ENCODE measurements around the gene OLFML2B.
"Not testable (repeated sequence)": the region's sequence is repeated elsewhere in the genome, so short reads cannot be mapped to it uniquely, and the experiment has no call there.

Gene OLFML2B

DNA sequence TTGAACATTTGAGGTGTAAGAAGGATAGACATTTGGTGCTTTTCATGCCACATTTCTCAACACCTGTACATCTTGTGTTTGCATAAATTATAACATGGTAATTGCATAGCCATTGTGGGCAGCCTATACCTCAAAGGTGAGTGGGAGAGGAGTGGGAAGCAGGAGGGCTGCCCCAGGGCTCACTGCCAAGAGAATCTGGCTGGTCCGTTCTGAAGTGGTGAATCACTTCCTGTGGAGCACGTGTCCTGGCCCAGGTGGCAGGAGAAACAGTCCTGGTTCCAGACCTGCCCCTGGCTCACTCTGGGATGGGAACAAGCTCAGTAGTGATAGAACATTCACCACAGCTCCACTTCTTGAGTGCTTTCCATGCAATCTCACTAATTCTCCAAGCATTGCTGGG, 11.6 kb upstream of the OLFML2B start:
- DNase-seq (ENCODE audit: low read depth in 2 of 2): no peak

DNA sequence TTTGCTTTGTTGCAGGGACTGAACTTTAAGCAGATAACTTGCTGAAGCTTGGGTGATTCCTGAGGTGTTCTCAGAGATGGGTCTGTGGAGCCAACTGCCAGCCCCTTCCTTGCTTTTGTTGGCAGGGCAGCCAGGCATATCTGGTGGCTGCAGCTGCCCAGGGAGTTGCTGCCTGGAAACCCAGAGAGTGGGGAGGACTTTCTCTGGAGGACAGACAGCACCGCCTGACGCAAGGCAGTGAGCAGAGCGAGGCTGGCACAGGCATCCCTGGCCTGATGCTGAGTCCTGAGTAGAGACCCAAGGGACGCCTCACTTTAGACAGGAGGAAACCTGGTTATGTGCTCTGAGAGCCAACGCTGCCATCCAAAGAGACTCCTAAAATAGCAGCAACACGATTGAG, 9.8 kb upstream of the OLFML2B start:
- no peak for DNase-seq (ENCODE audit: low read depth in 2 of 2)

DNA sequence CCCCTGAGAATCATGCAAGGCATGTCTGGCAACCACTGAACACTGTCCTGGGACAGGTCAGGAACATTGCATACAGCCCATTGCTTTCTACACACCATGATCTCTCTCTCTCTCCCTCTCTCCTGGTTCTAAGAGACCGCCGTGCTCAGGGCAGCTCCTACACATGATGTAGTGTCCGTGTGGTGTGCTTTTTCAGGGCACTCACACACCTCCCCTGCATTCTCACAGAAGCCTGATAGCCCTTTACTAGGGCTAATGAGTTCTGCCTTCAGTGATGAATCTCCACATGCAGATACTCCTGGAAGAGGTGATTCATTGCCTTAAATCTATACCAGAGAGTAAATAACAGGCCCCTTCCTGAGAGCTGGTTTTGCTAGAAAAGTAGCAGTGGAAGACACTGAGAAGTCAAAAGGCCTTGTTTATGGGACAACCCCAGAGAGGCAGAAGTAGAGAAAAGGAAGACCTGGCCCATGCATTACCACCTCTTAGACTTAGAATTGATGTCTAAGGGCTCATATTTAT, 7.2 kb upstream of the OLFML2B start:
- no peak for DNase-seq (ENCODE audit: low read depth in 2 of 2)

DNA sequence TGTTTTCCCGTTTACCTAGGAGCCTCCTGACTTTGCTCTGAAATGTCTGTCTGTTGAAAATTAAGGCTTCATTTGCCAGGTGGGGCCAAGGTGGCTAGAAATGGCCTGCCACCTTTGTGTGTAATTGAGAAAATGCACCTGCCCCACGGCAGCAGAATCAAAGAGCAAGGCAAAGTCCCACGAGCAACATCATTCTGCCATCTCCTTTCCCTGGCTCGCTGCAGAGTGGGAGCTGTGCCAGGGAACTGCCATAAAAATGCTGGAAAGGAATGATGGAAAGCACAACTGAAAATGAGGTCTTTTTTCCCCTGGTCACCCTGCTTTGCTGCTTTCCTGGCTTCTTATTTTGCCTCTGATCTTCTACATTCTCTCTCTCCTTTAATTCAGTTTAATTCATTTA, 5.5 kb upstream of the OLFML2B start:
- DNase-seq (ENCODE audit: low read depth in 2 of 2): no peak

DNA sequence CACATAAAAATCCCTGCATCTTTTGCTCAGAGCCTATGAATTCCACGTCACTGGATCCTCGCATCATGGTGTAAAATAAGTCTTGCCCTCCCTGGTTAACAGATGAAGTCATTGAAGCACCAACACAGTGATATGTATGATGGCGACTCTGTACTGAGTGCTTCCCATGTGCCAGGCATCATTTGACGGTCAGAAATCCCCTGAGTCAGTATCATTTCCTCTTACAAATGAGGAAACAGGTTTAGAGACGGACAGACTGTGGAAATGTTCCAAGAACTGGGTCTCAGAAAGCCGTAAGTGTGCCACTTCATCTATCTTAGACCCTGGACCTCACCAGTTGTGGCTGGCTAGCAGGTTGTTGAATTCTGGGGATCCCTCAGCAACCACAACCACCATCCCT, 5.1 kb upstream of the OLFML2B start:
- DNase-seq (ENCODE audit: low read depth in 2 of 2): no peak

DNA sequence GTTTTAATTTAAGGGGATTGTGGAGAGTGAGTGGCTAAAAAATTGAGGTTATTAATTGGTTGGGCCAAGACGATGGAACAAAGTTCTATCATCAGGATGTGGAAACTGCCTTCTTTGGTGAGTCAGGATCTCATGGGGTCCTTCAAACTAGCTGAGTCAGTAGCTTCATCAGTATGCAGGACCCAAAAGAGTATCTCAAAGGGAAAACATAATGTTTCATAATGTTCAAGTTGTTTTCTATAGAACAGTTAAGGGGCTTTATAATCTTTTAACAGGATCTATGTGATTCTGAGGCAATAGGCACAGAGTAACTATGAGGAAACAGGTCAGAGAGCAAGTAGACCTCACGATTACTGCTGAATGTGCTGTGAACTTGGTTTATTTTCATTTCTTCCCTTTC, 3.2 kb upstream of the OLFML2B start:
- no peak for DNase-seq (ENCODE audit: low read depth in 2 of 2)

DNA sequence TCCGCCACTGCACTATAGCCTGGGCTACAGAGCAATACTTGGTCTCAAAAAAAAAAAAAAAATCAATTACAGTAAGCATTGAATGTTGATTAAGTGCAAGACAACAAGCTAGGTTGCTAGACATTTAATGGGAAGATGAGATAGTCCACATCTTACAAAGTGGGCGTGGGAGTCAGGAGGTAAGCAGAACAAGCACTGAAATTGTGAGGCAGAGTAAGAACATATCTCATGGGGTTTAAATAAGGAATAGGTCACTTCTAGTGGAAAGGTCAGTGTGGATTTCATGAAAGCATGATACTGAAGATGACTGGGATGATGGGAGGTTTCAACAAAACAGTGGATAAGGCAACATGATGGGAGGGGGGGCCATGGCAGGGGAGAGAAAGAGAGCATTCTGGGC, 1.9 kb upstream of the OLFML2B start:
- DNase-seq (ENCODE audit: low read depth in 2 of 2): no peak

DNA sequence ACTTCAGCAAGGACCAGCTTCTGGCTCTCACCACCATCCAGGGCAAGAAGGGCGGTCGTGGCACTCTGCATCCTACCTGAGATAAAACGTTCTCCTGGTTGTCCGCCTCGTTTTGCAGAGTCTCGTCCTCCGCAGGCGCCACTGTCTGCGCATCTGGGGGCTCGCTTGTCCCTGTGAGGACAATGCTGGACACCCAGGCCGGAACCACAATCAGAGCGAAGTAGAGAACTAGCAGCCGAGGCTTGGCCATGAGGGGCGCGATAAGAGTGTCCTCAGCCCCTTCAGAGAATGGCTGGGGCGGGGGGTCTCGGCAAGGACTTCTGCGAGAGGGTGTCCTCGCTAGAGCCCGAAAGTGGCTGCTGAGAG, 505 bp downstream of the OLFML2B start:
- no peak for DNase-seq (ENCODE audit: low read depth in 2 of 2)

DNA sequence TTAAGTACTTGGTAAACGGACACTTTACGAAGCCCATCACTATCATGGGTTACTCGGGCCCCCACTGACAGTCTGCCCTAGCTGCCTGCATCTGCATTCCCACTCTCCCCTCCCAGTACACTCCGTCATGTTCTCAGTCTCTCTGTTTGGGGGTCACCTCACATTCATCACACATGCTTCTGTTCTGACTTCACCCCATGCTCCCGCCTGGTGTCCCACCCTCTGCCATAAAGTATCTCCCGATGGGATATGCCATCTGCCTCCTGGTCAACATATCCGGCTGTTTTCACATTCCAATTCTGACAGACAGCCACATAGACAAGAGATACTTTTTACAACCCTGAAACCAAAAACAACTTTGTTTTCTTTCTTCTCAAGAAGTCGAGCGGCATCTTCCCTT, 1.0 kb downstream of the OLFML2B start:
- DNase-seq (ENCODE audit: low read depth in 2 of 2): no peak

DNA sequence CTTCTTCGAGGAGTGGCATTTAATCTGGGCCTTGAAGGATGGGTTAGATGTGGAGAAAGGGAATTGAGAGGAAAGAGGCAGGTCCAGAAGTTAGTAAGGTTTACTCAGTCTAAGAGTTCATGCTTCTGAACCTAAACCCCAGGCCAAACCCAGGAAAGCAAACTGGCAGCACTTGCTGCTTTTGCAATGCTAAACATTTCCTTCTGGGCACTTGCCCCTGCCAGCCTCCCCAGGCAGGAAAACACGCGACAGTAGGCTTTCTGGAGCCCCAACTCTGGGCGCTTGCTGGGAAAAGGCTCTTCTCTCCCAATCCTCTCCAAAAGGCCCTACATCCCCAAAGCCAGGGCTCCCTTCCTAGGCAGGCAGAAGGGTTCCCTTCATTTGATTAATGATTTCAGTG, 2.5 kb downstream of the OLFML2B start:
- DNase-seq (ENCODE audit: low read depth in 2 of 2): no peak

DNA sequence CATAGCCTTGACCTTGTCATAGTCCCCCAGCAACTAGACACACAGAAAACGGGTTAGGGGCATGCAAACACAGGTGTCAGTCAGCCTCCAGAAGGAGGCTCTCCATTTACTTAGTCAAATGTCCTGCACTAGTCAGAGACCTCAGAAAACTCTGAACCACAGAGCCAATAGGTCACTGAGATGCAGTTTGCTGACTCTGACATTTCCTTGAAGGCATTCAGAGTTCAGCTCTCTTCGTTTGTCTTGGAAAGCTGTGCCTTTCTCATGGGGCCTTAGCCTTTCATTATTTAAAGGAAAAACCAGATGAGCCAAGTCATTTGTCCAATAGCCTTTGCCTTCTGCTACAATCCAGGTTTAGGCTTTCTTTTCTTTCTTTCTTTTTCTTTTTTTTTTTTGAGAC, 3.5 kb downstream of the OLFML2B start:
- no peak for DNase-seq (ENCODE audit: low read depth in 2 of 2)

DNA sequence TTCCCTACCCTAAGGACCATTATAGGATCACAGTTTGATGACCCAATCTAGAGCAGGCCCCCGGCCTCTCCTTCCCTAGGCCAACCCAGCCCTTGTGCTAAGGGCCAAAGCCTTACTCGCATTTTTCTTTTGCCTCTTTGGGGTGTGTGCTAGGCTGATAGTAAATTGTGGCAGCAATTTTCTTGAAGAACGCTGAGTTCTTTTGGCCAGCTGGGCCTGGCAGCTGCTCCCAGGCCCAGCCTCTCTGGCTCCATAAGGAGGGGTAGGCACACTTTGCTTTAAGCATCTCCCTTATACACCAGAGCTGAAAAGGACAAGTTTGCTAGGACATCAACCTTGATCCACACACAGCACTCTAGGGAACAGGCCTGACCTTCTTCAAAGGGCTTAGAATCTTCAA, 4.2 kb downstream of the OLFML2B start:
- DNase-seq (ENCODE audit: low read depth in 2 of 2): no peak

DNA sequence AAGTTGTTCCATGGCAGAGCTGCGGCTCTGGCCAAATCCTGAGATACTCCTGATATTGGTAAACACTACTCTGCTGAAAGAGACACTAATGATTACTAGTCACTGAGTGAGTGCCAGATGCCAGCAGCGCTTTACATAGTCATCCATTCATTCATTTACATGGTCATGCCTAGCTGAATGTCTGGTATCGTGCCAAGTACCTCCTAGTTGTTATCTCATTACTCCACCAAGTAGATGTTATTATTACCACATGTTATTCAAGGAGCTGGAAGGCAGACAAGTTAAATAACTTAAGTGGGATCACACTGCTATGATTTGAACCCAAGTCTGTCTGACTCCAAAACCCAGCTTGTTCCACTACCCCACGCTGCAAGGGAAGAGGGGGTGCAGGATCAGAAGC, 4.7 kb downstream of the OLFML2B start:
- DNase-seq (ENCODE audit: low read depth in 2 of 2): no peak

DNA sequence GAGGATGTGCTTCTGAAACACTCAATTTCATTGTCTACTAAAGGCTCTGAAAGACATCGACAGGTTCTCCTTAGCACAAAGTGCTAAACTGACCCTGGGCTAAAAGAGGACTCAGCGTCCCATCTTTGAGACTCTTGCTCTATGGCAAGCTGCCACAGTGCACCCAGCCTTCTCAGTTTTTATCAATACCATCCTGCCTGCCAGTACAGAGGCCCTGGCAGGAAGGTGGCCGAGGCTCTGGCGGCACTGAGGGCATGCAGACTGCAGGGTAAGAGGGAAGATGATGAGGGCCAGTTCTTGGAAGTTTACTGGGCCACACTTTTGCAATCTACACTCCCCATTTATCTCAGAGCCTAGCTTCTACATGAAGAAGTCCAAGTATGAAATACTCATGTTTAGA, 5.3 kb downstream of the OLFML2B start:
- no peak for DNase-seq (ENCODE audit: low read depth in 2 of 2)

DNA sequence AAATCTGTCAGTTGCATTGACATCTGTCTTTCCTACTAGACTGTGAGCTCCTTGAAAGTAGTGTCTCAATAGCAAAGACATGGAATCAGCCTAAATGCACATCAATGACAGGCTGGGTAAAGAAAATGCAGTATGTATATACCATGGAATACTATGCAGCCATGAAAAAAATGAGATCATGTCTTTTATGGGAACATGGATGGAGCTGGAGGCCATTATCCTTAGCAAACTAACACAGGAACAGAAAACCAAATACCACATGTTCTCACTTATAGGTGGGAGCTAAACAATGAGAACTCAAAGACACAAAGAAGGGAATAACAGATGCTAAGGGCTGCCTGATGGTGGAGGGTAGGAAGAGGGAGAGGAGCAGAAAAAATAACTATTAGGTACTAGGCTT, 5.9 kb downstream of the OLFML2B start:
- DNase-seq (ENCODE audit: low read depth in 2 of 2): not testable (repeated sequence)

DNA sequence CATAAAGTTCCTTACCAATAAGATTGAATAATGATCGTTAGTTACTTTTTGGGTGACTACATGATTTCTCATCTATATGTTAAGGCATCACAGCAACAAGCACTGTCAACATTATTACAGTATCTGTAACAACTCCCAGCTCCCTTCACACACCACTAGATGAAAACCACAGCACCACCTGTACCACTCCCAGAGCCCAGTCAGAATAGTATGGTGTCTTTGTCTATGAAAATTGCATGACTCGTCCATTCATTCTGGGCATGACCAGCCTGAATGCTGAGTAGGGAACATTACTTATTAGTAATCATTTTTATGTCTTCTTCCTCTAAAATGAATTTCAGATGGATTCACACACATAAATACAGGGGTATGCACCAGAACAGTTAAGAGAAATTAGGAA, 7.0 kb downstream of the OLFML2B start:
- no peak for DNase-seq (ENCODE audit: low read depth in 2 of 2)

DNA sequence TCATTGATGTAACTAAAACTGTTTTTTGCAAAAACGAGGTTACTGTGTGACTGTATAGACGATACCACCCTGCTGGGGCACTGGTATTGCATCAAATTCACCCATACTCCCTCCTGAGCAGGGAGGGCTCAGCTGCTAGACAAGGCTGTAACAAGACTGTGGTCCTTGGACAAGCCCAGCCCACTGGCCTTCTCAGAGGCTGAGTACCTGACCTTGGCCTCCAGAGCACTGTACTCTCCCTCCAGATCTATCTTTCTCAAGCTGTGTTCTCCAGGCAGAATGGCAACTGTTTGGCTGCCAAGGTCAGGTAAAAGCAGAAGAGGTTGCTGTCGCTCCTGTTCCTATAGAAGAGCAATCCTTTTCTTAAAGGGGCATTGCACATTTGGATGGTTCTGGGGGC, 8.5 kb downstream of the OLFML2B start:
- DNase-seq (ENCODE audit: low read depth in 2 of 2): no peak

DNA sequence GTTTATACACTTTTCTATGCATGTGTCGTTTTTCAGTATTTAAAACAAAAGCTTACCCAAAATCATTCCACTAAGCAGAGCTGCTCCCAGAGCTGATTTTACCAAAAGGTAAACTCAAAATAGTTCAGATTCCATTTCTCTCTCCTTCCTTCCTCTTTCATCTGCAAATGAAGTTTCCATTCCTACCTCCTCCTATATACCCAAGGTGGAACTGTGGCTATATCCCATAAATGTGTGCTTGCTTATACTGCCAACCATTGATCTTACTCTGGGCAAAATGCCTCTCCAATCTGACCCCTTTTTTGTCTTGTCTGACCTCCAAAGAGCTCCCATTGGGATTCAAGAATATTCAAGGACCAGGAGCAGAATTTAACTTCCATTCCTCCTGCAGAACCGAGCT, 9.5 kb downstream of the OLFML2B start:
- no peak for DNase-seq (ENCODE audit: low read depth in 2 of 2)

DNA sequence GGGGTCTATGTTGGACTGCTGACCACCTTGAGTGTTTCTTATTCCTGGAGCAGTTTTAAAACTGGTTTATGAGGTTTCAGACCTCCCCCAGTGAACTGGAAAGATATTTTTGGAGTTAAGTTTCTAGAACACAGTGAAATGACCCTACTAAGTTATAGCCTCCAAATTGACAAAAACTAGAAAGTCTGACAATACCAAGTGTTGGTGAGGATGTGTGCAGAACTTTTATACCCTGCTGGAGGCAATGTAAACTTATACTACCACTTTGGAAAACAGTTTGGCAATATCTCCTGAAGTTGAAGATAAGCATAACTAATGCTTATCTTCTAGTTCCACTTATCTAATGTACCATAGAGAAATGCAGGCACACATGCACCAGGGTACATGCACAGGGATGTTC, 10.4 kb downstream of the OLFML2B start:
- DNase-seq (ENCODE audit: low read depth in 2 of 2): no peak

DNA sequence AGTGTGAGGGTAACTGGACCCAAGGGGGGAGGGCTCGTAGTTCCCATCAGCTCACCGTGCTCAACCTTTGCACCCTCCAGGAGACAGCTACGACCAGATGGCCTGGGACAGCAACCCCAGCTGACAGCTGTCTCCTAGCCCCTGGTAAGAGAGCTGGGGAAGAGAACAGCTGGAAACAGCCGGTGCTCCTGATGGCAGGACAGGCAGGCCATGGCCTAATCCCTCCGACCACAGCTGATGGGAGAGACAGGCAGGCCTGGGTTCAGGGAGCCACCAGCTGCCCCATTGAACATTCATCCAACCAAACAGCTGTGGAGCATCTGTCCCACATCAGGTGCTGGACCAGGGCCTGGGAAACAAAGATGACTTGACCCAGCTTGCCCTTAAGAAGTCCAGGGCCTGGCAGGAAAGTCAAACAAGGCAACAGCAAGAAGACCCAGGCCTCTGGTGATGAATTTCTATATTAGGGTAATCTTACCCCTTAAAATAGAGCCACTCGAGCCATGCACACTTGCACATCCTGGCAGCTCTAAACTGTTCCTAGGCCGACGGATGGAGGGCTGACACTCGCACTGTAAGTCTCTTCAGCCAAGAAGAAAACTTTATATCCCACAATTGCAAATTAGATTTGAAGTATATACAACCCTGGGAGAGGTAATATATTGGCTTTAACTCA, 12.2 kb downstream of the OLFML2B start:
- no peak for DNase-seq (ENCODE audit: low read depth in 2 of 2)

DNA sequence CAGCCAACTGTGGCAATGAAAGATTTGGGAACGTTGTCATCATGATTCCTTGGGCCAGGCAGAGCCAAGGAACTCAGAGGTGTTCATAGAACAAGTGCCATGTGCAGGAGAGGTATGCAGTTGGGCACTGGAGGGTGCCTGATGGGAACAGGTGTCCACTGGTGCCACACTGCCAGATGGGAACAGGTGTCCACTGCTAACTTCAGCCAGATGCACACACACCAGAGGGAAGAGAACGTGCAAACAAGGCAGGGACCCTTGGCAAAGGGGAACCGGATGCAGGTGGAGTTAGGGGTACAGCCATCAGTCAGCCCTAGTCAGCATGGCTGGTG, 13.5 kb downstream of the OLFML2B start:
- DNase-seq (ENCODE audit: low read depth in 2 of 2): no peak

DNA sequence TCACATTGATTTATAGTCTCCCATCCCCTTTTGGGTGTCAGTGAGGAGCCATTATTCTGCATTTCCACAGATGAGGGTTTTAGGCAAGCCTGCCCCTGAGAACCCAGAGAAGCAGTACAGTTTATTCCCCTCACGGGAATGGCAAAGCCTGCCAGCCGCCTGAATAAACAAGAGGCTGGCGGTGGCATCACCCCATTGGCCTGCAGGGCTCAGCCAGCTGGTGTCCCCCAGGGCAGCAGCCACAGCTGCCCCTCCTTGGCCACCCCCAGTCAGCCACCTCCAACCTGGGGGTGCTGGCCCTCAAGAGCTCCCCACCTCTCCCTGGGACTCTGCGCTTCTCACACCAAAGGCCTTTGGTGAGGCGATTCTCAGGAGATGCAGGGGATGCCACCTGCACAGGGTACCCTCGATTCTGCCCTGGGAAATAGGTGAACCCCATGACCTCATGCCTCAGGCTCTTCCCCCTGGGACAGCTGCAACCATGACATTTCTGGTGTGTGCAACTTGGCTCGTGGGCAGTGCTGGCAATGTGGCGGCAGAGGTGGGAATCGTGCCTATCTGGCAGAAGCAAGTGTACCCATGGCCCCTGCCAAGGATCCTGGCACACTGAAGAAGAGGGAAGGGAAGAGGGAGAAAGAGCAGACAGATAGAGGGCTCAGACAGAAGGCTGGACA, 14.0 kb downstream of the OLFML2B start:
- no peak for DNase-seq (ENCODE audit: low read depth in 2 of 2)

DNA sequence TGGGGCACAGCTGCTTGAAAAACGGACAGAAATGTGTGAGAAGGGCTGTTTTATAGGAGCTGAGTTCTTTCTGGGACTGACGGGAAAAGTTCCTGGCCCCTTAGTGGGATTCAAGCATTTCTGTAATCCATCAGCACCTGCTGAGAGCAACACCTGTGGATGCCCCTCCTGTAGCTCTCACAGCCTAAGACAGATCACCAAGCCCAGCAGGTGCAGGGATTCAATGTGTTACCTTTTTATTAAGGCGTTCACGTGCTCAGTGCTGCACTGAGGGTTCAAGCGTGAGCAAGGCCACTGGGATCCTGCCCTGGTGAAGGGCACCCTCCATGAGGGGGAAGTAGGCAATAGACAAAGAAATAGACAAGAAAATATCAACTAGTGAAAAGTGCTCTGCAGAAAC, 14.9 kb downstream of the OLFML2B start:
- no peak for DNase-seq (ENCODE audit: low read depth in 2 of 2)

DNA sequence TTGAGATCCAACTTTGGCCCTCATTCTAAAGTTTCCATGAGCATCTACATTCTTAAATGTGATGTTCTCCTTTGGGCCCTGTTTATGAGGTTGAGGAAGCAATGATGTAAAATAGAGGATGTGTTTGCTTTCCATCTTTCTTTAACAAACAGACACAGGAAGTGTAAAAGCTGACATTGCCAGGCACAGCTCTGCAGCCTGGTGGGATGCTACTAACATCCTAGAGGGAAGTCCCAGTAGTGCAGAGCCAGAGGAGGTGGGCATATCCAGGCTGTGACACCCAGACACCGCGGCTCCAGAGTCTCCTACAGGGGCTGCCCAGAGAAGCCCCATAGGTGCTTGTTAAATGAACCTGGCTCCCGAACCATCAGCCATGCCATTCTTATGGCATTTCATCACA, 16.2 kb downstream of the OLFML2B start:
- DNase-seq (ENCODE audit: low read depth in 2 of 2): no peak

Measured in stimulated activated CD4-positive, alpha-beta T cell treated with anti-CD3 and anti-CD28 coated beads, Interleukin-4, amount 100 ng/mL, for 48 hours (primary cell).